HuH-7 (cell line): Measurements from ENCODE around the gene MPO.

Source experiments
- DNase-seq: peaks from one replicate; pipeline ENCODE4 v3.0.0; 2011; ENCODE audit warnings: low spot score

MPO gene

GRCh38 chr17:58280480-58281217 lies at the start of gene MPO:
Gene MPO, minus strand, starts transcription at chr17:58280935. Its CDS starts 177 bp downstream, at chr17:58280758.
- DNase-seq = no peak

DNA sequence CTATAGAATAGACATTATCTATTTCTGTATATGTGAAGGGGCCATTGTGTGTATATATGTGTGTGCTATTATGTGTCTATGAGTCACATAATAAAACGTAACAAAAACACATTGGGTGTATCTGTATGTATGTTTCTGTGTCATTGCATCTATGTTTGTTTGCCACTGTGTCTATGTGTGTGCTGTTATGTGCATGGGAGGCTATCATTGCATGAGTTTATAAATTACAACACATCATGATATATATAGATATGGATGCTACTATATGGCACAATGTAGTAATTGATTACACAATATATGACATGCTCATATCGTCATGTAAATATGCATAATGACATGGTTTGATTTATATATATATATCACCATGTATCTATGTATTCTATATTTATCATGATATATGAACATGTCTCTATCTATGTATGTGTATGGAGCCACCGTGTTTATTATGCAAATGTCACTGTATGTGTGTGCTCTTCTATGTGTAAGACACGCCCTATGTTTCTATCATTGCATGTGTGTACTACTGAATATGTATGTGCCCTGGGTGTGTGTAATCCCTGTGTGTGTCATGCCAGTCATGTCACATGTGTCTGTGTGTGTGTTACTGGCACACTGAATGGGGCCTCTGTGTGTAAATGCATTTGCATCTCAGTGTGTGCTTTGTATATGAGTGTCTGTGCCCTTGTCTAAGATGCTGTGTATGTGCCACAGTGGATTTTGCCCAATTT lies 49.2 kb upstream of the MPO start:
- DNase-seq = no peak

GRCh38 chr17:58329035-58329809 lies 48.5 kb upstream of the MPO start:
- DNase-seq = no peak

DNA sequence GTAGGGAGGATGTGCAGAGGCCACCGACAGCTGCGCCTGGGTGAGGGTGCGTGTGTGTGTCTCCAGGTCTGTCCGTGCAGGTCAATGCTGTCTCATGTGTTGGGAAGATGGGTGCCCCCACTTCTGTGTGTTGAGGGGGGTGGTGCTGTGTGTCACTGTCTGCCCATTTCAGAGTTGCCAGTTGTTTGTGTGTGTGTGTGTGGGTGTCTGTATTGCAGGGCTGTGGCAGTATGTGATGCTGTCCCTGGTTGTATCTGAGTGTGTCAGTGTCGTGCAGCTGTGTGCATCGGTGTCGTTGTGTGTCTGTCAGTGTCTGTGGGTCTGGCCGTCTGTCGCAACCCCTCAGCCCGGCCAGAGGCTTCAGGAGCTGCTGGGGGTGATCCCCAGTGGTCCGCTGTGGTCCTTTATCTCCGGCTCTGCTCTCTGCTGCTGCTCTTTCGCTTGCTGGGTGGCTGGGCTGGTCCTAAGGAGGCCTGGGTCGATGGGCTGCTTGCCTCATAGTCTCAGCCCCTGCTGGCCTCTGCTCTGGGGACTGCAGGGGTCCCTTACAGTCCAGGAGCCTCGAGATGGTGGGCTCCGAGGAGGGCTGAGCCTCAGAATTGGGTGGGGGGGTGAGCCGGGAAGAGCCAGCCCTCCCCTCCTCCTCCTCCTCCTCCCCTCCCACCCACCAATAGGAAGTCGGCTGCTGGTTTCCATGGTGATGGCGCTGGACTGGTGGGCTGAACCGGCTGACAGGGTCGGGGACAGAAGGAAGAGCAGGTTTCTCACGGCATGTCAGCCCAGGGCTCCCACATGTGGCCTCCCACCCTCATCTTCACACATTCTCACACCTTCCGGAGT lies 47.7 kb upstream of the MPO start, which contains the start of gene TSPOAP1:
Gene TSPOAP1, minus strand, starts transcription at position 601 of the 840 bp plus-strand sequence. CDS start 875 bp downstream, outside the sequence.
- DNase-seq = no peak

DNA sequence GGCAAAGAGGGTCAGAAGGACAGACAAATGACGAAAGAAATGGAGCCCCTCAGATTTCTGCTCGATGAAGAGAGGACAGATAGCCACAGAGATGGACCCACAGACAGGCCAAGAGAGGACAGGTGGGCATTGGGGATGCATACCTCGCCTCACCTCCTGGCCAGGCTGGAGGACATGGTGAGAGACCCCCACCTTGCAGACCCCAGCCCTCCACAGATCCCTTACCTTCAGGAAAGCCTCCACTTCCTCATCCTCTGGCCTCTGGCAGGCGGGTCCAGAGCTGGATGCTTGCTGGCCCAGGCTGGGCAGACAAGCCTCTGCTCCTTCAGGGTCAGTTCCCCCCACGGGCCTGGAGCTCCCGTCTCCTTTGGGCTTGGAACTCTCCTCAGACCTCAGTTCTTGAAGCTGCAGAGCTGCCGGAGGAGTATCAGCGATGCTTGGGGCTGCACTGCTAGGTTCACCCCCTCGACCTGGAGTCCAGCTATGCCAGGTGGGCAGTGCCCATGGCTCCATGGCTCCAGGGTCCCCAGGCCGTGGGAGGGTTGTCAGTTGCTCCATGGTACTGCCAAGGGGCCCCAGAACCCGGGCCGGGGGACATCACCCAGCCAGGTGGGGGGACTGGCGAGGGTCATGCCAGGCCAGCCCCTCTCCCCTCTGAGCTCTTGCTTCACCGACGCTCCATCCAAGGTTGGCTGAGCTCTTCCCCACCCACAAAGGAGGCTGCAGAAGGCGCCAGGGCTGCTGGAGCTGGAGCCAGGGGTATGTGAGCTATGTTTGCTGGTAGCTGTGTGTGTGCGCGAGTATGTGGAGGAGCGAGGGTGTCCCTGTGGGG lies 46.8 kb upstream of the MPO start:
- no peak for DNase-seq

DNA sequence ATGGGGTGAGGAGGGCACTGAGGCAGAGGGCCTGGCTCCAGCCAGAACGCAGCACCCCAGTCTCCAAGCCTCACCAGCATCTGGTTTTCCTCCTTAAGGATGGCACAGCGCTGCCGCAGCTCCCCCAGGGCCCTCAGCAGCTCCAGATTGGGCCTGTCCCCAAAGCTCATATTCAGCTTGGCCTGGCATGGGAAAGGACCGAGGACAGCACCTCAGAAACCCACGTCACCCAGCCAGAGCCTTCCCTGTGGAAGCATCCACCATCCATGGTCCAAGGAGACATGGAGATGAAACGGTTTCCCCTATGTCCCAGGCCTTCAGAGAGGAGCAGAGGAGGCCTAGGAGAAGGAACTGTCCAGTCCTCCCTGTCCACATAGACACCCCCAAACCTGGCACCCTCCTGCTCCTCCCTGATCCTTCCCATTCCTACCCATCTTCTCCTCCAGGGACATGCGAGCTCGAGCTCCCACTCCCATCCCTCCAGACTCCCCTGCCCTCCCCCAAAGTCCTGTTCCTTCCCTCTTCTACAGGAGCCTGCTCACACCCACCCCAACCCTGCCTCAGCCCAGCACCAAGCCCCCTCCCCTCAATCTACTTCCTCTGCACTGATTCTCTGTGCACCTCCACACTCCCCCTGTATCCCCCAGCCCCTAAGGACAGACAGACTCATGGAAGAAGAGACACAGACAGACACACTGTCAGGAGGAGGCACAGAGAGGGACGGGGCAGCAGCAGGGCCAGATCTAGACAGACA lies 46.1 kb upstream of the MPO start:
- no peak for DNase-seq

- peak; percentile 67 for DNase-seq
Measured at GRCh38 chr17:58325976-58326468, 45.3 kb upstream of the MPO start.

DNA sequence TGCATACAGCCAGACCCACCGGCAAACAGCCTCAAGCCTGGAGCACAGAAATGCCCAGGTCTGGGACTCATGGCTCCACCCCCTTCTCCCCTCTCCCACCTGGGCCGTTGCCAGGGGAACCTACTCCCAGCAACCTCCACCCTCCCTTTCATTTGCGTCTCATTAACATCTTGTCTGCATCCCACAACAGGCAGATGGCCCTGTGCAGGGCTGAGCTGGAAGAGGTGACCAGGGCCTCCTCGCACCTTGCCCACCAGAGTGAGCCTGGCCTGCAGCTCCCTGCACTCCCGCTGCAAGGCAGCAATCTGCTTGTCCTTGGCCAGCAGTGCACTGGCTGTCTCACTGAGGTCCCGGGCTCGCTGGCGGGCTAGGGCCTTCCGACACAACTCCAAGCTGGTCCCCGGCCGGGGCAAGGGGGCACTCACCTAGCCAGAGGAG lies 44.6 kb upstream of the MPO start:
- DNase-seq = peak; percentile 45

DNA sequence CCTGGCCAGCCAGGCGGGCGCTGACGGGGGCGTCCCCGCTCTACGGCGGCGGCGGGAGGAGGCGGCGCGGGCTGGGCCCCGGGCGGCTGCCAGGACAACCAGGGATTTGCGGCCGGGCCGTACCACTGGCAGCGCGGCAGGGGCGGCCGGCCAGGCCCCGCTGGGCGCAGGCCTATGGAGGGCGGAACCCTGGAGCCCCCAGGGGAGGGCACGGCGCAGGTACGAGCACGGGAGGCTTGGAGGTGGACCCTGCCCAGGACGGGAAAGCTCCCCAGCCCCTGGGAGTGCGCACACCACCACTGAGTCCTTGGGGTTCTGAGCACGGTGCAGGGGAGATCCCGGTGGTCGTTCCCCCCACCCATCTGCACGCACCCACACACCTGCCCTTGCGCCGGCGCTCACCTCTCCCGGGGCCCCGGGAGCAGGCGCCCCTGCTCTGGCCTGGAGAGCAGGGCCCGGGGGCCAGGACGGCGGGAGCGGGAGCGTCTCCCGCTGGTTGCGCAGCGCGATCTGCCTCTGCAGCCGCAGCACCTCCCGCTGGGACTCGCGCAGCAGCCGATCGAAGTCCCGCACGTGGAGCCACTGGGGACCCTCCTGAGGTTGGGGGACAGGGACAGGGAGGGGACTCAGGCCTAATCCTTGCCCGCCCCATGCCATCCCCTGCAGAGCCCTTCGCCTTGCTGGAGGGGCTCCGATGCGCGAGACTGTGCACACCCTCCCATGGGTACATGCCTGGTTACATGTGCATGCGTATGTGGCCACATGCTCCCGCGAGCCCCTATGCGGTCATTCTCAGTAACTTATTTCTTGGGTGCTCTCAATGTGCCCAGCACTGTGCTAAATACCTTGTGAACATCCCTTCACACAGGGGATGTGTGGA lies 43.9 kb upstream of the MPO start:
- DNase-seq = peak; percentile 80

GRCh38 chr17:58324056-58324408 lies 43.3 kb upstream of the MPO start:
- DNase-seq = no peak

- DNase-seq = no peak
Measured at GRCh38 chr17:58323366-58324055, 42.8 kb upstream of the MPO start.

GRCh38 chr17:58322581-58323185 lies 41.9 kb upstream of the MPO start:
- DNase-seq = no peak

DNA sequence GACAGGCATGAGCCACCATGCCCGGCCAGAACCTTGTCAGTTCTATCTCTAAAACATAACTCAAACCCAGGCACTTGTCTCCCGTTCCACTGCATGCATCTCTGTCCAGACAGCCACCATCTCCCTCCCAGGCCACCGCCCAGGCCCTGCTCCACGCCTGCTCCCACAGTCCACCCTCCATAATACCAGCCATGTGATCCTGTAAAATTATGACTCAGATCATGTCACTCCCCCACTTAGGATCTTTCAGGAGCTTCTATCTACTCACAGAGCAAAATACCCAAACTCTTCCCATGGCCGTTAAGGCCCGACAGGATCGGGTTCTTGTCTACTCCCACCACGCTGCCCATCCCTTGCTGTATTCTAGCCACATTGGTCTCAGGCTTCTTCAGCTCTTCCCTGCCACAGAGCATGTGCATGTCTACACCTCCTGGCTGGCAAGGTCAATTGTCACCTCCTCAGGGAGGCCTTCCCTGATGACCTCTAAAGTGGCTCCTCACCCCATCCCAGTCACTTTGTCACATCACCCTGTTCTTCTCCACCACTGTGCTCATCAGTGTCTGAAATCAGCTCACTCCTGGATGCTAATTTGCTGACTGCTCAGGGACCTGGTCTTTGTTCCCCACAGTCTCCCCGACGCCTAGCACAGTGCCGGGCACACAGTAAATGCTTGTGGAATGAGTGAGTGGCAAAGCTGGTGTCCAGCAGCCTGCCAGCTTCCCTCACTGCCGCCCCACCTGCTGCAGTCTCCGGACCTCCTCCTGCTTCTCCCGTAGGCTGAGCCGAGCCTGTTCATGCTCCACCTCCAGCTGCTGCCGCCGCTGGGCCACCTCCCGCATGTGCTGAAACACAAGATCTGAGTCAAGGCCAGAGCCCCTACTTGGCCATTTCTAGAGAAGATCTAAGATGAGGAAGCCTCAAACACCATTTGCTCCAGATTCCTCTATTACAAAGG lies 41.1 kb upstream of the MPO start:
- no peak for DNase-seq

GRCh38 chr17:58320570-58321323 lies 40.0 kb upstream of the MPO start:
- no peak for DNase-seq

GRCh38 chr17:58320163-58320558 lies 39.4 kb upstream of the MPO start:
- no peak for DNase-seq
